Fibroblast of lung (primary cell): ENCODE results near the gene LDAH.

ENCODE experiments used
- EZH2 ChIP-seq: IDR thresholded peaks from 2 replicates; pipeline ENCODE4 v1.5.1; 2012; ENCODE audit warnings: low read length, control low read depth, mild to moderate bottlenecking; ENCODE audit errors: missing control alignments
- TF ChIP-seq, protein P1 (sequence below), 2 donors: IDR thresholded peaks in 1 of 2; conservative IDR thresholded peaks in 1 of 2; 1 replicate in 1 of 2; 2 replicates in 1 of 2; pipeline ENCODE4 v1.5.1; 2011 to 2012; ENCODE audit warnings: low read length in 2 of 2, control low read depth in 1 of 2, inconsistent platforms in 1 of 2, low read depth in 1 of 2, mild to moderate bottlenecking in 1 of 2

- TF ChIP-seq, protein P1, sequence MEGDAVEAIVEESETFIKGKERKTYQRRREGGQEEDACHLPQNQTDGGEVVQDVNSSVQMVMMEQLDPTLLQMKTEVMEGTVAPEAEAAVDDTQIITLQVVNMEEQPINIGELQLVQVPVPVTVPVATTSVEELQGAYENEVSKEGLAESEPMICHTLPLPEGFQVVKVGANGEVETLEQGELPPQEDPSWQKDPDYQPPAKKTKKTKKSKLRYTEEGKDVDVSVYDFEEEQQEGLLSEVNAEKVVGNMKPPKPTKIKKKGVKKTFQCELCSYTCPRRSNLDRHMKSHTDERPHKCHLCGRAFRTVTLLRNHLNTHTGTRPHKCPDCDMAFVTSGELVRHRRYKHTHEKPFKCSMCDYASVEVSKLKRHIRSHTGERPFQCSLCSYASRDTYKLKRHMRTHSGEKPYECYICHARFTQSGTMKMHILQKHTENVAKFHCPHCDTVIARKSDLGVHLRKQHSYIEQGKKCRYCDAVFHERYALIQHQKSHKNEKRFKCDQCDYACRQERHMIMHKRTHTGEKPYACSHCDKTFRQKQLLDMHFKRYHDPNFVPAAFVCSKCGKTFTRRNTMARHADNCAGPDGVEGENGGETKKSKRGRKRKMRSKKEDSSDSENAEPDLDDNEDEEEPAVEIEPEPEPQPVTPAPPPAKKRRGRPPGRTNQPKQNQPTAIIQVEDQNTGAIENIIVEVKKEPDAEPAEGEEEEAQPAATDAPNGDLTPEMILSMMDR (conservative IDR thresholded peaks at IDR 0.05 in 1 of 2, IDR thresholded peaks at IDR 0.05 in 1 of 2; ENCODE audit: low read depth in 1 of 2, low read length in 2 of 2) = no peak
- TF ChIP-seq EZH2 = no peak
These were observed 131.7 kb downstream of the LDAH start for GRCh38 chr2:20691076-20691734.
